NCI-H1417 (cell line): ENCODE measurements around the gene ING1.
"Not testable (repeated sequence)": the region's sequence is repeated elsewhere in the genome, so short reads cannot be mapped to it uniquely, and the experiment has no call there.

ENCODE experiments used
- DNase-seq, 3 experiments: peaks; one replicate each; lab custom pipeline; 2025; lab: John Stamatoyannopoulos, UW

ING1 gene

DNA sequence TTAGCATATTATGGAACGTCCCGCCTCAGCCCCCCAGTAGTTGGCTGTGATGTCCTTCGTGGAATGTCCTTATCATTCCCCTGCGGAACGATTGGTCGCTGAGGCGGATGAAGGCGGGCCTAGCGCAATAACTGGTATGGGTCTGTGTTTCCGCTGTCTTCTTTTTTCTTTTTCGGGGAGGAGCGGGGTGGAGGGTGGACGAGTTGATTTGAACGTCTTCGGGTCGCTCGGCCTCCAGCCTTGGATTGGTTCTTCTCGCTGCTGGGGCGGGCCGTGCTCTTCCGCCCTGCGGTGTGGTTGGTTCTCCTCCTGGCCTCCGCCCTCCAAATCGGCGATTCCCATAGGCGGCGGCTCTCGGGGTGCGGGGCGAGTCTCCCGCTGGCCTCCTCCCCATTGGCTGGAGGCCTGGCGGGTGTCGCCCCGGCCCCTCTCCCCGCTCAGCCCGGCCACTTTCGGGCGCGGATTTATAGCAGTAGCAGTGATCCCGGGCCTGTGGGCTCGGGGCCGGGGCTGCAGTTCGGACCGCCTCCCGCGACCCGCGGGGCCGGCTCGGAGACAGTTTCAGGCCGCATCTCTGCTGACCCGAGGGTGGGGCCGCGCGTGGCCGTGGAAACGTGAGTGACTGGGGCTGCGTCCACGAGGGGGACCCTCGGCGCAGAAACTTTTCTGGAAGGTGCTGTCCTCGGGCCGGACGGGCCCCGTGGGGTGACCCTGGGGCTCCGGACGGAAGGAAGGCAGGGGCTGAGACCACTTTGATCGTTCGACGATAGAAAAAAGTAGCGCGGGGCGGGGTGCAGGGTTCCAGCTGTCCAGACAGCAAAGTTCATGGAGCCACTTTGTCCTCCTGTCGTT is 2.1 kb downstream of the ING1 start:
- DNase-seq, result peak; percentile 100

GRCh38 chr13:110716247-110716515 is 2.7 kb downstream of the ING1 start:
- peak in 1 of 3 experiments; percentile 72 for DNase-seq

- DNase-seq, result no peak
Observed at GRCh38 chr13:110719036-110719710, 5.7 kb downstream of the ING1 start.

DNA sequence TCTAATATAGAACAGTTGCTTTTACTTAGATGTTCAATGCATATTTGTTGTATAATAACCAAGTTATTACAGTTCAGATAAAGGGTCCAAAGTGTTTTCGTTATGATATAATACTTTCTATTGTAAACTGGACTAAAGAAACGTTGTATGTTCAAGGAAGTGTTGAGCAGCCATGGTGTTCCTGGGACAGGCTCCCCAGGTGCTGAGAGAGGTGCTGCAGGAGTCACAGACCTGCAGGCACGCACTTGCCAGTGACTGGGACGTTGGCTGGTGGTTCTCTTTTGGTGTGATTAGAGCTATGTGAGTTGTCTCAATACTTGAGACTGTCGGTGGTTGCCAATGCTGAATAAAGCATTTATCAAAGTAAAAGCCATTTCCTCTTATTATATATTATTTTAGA is 9.5 kb downstream of the ING1 start:
- DNase-seq, result no peak

GRCh38 chr13:110723598-110723997 is 10.1 kb downstream of the ING1 start:
- no peak for DNase-seq

- not testable (repeated sequence) for DNase-seq
Observed at GRCh38 chr13:110726153-110726552, 12.7 kb downstream of the ING1 start.

- no peak for DNase-seq
Observed at GRCh38 chr13:110726726-110727125, 13.2 kb downstream of the ING1 start.

DNA sequence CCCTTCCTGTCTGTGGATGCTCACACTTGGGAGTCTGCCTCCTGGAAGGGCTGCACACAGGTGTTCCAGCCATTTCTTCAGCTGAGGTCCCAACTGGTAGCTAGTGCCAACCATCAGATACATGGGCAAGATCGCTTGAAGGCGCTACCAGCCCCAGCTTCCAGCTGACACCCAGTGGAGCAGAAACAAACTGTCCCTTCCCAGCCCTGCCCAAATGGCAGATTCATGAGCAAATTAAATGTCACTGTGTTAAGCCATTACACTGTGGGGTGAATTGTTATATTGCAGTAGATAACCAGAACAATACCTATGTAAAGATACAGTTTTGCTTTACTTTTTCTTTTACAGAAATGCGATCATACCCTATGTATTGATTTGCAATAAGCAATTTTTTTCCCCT is 17.6 kb downstream of the ING1 start:
- DNase-seq, result no peak

DNA sequence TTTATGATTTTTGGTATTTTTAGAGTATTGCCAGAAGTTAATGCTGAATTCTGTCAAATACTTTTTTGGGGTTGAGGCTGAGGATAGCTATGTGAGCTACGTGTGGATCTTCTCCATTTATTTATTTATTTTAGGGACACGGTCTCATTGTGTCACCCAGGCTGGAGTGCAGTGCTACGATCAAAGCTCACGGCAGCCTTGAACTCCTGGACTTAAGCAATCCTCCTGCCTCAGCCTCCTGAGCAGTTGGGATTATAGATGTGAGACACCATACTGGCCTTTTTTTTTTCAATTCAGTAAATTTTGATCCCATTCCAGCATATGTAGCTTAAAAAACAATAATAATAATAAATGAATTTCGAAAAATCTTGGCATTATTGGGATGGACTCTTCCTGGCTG is 21.1 kb downstream of the ING1 start:
- no peak for DNase-seq

- no peak for DNase-seq
Observed at GRCh38 chr13:110737555-110737954, 24.1 kb downstream of the ING1 start.

GRCh38 chr13:110743687-110744086 is 30.2 kb downstream of the ING1 start:
- no peak for DNase-seq

DNA sequence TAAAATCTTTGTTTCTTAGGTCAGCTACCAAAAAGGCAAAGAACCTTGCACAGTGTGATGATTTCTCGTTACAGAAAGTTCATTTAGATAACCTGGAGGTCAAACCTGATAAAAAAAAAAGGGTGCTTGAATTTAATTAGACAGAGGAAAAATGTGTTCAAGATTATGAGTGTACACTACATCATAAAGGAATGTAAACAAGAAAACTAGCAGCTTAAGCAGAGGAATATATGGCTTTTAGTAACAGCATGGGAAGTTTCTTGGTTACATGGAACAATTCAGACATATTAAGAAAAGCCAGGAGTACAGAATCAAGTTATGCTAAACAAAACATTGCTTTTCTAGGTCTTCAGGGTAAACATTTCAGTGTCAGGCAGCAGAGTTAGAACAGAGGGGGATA is 32.9 kb downstream of the ING1 start:
- no peak for DNase-seq

GRCh38 chr13:110748271-110748670 is 34.8 kb downstream of the ING1 start:
- no peak for DNase-seq

DNA sequence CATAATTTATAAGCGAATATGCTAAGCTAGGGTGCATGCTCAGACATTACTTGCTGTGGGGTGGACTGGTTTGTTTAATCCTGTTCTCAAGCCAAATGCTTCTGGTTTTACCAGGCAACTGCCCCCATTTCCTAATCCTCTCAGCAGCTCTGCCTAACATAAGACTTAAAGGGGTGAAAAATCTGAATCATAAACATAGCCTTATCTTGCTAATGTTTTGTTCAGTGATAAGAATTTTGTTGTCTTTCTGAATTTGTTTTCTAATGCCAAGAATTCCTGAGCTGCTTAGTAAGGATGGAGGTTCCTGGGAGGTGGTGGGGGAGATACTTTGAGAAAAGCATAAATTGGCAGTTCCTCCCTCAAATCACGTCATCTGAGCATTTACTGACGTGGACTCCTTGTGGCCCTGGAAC is 42.7 kb downstream of the ING1 start:
- no peak for DNase-seq

- DNase-seq, result no peak
Observed at GRCh38 chr13:110757296-110757695, 43.8 kb downstream of the ING1 start.

- no peak for DNase-seq
Observed at GRCh38 chr13:110758195-110758805, 44.8 kb downstream of the ING1 start.

DNA sequence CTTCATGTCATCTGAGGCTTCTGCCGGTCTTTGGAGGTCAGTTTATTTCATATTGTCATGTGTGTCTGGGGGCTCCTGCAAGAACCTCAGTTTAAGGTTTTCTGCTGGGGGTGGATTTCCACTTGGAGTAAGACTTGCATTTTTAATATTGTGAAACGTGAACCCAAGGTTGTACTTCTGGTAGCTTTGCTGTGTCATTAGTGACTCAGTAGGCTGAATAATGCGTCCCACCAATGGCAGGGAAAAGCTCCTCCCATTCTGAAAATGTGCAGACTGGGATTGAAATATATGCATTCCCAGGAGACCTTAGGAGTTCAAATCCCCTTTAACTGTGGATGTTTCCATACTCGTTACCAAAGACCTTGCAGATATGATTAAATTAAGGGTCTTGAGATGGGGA is 46.2 kb downstream of the ING1 start:
- DNase-seq, result no peak

DNA sequence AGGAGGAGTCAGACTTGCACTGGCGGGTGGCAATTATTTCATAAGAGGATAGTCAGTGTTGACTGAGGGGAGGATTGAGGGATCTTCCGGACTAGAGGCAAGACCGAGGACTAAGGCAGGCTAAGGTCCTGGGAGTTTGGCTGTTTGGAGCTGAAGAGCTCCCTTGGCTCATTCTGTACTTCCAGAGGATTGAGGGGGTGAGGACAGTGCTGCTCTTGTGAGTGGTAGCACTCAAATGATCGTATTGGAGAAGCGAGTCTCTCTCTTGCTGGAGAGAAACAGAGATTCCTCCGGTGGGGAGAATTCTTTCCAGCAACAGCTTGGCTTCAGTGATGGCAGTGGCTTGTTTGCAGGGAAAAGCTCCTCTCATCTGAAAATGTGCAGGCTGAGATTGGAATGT is 47.1 kb downstream of the ING1 start:
- no peak for DNase-seq

GRCh38 chr13:110766671-110767430 is 53.4 kb downstream of the ING1 start:
- no peak for DNase-seq

DNA sequence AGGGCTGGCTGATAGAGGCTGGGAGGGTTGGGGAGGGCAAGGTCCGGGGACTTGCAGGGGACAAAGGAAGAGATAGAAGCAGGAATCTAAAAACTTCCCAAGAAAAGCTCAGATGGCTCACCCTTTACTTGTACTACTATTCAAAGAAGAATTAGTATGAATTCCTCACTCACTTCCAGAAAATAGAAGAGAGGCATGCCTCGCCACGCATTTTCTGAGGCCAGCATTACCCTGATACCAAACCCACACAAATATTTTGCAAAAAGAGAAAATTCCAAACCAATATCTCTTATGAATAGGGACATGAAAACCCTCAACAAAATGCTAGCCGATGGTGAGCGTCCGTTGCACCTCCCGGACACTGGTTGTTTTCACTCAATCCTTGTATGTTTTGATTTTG is 54.0 kb downstream of the ING1 start:
- DNase-seq, result no peak

- peak in 1 of 3 experiments; percentile 29 for DNase-seq
Observed at GRCh38 chr13:110769097-110769496, 55.6 kb downstream of the ING1 start.

DNA sequence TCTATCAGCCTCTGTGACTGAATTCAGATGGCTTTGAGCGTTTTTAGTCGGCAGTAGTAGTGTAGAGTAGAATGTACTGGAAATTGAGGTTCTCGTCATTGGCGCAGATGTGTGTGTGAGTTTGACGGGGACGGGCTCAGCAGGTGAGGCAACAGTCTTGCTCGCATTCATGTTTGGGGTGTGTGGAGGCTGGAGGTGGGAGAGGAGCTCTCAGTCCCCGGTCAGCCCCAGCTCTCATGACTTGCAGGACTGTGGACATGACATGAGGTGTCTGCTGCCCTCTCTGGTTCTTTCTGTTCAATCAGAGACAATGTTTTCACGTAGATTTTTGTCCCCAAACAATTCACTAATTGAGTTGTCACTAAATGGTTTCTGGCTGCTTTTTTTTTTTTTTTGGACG is 57.2 kb downstream of the ING1 start:
- DNase-seq, result no peak

GRCh38 chr13:110771194-110771593 is 57.7 kb downstream of the ING1 start:
- DNase-seq, result no peak
